Epidermal melanocyte (primary cell): ENCODE data around the gene RNU1-3.
"Not testable (repeated sequence)": the region's sequence is repeated elsewhere in the genome, so short reads cannot be mapped to it uniquely, and the experiment has no call there.

ENCODE experiments used
- DNase-seq: peaks from one replicate; pipeline ENCODE4 v3.0.0; 2011; ENCODE audit warnings: low spot score; ENCODE audit not compliant: insufficient read length

RNU1-3 gene

DNA sequence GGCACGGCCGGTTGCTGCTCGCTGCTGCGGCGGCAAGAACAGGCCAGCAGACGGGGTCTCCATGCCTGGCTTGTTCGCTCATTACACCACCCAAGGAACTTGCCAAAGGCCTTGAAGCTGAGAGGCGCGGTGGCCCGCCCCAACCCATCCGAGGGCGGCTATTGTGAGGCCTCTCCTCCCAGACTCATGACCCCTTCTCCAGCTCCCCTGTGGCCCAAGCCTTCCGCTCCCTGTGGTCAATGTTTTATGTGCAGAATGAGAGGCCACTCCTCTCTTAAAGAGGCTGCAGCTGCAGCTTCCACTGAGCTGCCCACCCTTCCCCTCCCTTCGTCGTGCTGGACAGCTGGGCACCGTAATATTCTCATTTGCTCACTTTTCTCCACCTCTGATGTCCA is 27.6 kb upstream of the RNU1-3 start:
- not testable (repeated sequence) for DNase-seq

DNA sequence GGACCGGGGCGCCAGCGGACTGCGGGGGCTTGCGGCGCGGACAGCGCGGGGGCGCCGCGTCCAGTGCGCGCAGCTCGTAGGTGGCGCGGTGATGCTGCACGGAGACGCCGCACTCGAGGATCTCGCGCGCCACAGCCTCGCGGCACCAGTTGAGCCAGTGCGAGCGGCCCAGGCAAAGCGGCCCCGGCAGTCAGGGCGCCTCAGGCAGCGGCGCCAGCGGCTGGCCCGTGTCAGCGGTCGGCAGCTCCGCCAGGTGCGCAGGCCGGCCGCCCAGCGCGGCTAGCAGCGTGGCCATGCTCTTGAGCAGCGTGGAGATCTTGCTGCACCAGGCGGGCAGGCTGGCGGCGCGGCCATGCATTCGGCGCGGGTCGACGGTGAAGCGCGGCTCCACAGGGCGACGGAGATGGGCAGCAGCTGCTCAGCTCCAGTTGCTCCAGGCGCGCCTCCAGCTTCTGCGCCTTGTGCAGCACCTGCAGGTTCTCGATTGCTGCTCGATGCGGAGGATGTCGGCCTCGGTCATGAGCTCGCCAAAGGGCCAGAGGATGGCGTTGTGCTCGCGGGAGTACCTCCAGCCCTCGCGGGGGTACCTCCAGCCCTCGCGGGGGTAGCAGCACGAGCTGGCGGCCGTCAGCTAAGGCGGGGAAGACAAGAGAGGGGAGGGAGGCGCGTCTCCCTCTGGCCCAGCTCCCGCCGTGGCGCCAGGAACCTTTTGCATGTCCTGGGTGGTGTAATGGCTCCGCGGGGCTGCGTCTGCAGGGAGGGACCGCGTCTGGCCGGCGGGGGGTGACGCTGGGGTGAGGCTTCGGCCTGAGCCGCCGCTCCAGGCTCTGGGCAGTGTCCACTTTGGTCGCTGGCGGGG is 26.9 kb upstream of the RNU1-3 start:
- not testable (repeated sequence) for DNase-seq

DNA sequence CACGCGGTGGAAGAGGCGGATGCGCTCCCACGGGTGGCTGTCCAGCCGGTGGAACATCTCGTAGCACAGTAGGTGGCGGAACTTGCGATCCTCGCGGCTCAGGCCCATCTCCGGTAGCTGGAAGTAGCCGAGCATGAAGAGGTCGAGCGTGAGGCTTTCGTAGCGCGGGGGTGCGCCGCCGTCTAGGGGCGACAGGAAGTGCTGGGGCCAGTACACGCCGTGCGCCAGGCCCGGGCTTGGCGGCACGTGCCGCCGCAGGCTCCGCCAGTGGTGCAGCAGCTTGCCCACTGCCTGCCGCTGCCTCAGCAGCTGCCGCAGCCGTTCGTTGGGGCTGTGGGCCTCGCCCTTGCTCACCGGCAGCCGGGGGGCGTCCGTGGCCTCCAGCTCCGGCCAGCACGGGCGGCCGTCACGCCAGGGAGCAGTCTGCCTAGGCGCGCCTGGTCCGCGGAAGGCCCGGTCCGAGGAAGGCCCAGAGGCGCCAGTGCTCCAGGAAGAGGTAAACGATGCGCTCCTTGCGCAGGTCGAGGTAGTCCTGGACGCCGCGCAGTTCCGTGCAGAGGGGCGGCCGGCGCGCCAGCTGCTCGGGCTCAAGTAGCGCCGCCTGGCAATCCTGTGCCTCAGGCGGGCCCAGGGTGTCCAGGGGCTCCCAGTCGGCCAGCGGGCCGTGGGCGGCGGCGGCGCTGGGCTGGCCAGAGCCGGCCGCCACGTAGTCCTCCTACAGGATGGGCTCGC is 26.1 kb upstream of the RNU1-3 start:
- DNase-seq: not testable (repeated sequence)

DNA sequence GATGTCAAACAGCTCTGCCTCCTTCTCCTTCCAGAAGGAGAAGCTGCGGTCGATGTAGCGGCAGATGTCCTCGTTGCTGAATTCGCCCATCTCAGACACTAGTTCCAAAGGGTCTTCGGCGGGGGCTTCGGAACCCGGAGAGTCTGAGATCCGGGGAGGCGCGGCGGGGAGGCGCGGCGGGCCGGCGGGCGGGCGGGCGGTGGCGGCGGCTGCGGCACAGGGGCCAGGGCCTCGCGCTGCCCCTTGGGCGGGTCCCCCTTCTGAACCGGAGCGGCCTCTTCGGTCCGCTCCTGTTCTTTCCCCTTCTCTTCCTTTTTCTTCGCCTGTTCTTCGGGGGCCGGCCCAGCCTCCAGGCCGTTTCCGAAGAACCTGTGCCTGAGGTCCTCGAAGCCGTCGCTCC is 25.5 kb upstream of the RNU1-3 start:
- DNase-seq: not testable (repeated sequence)

DNA sequence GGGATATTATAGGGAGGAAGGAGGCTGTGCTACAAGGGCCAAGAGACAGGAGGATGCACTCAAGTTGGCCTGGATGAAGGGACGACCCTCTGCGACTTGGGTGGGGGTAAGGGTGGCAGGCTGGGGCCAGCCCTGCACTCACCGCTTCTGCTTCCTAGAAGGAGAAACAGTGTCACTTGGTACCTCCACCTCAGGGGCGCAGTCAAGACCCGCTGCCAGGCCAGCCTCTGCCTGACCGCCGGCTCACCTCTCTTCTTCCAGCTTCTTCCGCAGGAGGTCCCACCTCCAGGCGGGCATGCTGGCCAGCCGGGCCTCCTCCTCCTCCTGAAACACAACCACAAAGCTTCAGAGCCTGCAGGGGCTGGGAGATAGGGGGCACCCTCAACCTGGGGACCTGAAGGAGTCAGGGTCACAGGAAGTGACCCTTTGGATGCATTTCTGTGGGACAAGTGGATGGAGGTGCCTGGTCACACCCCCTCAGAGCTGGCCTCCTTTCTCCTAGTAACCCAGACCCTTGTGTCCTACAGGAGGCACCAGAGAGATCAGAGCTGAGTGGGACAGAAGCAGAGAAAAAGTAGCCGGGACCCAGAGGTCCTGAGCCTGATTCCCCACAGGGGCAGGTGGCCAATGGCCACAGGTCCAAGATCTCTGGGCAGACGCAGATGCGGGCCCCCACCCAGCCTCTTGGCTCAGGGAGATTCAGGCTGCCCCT is 24.4 kb upstream of the RNU1-3 start:
- DNase-seq: not testable (repeated sequence)

DNA sequence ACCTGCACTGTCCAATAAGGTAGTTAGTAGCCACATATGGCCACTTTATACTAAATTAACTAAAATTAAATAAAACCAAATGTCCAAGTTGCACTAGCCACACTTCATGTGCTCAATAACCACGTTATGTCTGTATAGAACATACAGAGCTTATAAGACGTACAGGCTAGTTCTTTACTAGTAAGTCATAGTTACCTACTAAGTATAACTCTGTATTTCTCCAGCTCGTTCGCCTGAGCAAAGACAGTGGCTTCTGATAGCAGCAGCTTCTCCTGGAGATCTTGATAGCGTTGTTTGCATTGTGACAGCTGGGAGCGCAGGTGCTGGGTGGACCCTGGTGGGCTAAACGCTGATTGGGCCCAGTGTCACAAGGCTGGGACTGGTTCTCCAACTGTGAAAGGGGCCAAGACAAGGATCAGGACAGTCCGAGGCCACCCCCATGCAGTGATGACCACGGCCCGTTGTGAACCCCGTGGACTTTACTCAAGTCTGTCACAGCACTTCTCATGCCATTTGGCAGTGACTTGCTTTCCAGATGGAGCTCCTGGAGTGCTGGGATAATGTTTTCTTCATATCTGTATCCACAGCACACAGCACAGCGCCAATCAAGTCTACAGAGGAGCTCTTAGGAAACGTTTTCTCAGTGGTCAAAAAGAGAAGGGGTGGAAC is 20.5 kb upstream of the RNU1-3 start:
- DNase-seq: not testable (repeated sequence)

DNA sequence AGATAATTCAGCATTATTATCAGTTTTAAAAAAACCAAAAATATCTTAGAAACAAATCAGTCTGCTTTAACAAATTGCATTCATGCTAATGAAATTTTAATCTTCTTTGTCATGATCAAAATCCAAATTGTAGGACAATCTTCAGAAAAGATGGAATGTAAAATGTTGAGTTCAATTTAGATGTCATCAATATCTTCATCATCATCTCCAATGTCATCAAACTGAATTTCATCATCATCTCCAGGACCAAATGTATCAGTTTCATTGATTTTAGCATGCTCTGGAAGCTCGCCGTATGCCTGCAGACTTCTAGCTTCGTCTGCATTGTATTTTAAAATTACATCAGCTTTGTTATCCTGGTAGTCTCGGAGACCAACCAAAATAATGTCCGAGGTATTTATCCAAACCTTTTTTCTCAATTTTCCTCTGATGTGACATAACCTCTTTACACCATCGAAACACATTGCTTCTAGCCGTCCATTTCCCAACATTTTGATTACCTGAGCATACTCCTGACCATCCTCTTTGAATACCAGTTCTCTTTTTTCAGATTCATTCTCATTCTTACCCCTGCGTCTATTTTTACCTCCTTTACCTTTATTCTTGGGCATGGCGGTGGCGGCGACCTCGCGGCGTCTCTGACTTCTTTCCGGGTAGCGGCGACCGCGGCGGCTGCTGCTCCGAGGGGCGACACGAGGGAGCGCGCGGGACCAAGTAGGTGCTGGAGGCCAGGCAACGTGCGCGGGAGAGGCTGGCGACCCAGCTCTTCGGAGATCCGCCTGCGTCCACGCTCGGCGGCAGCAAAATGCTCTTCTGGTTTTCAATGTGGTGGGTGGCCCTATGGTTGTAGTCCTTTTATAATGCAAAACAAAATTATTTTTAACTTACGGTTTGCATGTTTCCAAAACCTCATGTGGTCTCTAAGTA is 19.0 kb upstream of the RNU1-3 start:
- not testable (repeated sequence) for DNase-seq

DNA sequence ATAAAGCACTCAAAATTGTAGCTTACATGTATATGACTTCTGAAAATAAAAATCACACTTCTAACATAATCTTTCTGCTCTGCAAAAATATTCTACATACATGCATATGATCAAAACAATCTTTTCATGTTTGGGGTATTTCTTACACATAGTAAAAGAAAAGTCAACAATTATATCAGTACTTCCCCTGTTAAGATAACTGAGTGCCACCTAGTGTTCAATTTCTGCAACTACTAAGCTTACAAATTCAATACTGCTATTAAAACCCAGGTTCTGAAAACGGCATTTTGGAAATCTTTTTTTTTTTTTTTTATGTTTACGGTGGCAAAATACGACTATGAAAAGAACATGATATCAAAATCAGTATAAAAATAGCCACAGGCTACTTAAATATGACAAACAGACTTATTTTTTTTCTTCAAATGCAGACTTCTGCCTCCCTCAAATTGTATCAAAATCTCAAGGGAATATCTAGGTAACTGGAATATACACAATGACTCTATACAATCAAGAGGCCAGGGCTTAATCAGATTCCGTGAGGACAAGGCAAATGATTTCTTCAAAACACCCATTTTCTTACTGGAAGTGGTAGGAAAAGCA is 18.1 kb upstream of the RNU1-3 start:
- DNase-seq: not testable (repeated sequence)

DNA sequence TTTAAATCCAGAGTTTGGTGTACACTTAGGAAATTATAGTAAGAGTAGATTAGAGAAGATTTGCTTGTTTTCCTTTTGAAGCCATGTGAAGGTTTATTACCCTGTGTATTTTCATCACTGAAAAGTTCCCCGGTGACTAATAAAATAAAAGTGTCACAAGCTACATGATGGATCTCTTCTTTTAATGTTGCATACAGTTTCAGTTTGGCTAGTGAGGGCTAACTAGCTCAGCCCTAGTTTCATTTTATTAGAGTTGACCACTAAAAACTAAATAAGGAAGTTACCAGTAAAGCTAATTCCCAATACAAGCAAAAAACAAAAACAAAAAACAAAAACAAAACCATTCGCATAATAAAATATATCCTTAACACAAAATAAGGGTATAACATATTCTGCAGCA is 17.4 kb upstream of the RNU1-3 start:
- not testable (repeated sequence) for DNase-seq

DNA sequence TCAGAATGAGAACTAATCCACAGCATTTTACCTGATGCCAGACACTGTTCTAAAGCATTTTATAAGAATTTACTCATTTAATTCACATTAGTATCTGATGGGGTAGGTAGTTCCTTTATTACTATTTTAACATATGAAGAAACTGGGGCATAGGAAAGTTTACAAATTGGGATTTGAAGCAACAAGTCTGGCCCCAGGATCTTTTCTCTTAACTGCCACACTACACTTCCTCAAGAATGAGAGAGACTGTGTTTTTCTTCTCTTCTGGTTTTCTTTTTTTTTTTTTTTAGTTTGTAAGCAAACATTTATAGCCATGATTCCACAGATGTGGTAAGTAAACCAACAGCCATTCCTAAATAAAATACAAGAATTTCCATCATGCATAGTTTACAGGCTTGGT is 16.1 kb upstream of the RNU1-3 start:
- DNase-seq: not testable (repeated sequence)

DNA sequence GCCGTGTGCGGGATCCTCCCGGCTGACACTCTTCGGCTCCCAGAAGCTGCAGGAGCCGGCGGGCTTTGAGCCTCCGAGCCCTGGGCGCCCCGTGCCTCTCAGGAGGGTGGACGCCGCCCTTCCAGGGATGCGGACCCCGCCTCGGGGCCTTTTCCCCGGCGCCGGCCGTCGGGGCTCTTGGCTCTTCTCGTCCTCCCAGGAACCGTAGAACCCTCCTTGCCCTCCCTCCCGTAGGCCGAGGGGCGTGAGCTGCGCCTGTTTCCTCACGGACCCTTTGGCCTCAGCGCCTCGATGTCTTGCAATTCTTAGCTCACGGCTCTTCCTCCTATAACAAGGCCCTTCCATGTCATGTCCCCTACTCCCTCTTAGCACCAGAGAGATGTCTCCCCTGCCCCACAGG is 13.6 kb upstream of the RNU1-3 start:
- DNase-seq: not testable (repeated sequence)

DNA sequence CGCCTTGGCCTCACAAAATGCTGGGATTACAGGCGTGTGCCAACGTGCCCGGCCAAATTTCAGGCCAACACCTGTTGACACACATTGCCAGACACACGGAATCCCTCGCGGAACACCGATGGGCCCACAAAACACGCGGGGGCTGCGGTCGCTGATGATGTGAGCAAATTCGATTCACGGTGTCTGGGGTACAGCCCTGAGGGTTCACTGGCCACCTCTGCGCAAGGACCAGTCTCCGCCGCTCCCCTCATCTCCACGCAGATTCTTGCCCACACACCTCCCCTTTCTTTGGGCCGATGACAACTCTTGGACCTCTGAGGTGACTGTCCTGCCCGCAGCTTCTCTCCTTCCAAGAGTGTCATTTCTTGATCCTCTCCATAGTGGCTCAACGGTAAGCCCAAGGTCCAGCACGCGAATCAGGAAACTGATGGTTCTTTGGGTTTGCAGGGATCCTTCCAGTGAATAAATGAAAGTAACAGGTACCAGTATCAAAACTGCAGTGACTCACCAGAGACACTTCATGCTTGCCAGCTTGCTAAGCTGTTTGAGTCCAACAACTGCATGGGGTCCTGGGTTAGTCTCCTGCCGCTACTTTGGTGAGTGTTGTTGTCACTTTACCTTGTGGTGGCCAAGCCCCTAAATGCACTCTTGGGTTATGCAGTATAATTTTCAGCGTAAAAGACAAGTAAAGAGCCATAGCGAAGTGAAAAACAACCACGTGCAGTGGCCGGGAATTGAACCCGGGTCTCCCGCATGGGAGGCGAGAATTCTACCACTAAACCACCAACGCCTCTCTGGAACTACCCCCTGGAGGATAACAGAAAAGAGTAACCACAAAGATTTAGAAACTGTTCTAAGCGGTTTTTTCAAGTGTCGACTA is 11.0 kb upstream of the RNU1-3 start:
- peak; percentile 41 for DNase-seq

DNA sequence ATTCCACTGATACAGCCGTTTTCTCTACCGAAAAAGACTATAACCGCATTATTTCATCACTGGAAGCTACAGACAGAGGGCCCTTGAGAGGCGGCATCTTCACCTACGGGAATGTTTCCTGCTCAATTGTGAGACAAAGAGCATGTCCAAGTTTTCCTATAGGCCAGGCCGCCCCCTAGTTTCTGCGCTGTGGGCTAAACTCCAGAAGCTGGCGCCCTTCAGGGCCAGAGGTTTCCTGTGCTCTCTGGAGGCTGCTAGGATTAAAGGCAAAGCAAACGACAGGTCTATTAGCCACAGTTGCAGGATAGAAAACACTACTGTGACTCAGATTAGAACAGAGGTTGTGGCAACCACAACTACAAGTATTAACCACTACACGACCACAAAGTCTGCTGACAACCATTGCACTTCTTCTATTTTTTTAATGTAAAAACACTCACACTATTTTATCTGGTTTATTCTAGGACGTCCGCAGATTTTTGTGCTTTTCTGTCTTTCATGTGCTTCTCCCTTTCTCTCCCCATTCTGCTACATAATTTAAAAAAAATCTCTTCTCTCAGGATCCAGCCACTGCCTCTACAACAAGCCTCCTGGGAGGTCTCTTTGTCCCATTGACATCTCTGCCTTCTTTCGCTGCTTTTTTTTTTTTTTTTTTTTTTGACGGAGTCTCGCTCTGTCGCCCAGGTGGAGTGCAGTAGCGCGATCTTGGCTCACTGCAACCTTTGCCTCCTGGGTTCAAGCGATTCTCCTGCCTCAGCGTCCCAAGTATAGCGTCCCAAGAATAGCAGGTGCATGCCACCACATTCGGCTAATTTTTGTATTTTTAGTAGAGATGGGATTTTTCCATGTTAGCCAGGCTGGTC is 10.1 kb upstream of the RNU1-3 start:
- DNase-seq: not testable (repeated sequence)

DNA sequence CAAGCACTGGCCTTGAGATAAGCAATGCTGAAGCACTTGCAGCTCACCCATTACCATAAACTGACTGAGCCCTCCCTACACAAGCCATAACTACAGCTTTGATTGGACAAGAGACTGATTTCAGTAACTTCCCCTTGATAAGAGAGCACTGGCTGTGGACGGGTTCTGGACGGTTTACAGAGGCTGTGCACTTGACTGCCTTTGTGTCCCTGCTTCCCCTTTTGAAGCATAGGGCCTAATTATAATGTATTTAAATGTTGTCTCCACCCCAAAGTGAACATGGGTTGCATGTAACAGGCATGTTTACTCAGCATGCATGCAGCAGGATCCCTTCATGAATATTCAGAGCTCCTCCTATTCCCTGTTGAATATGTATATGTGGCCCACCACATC is 8.4 kb upstream of the RNU1-3 start:
- DNase-seq: not testable (repeated sequence)

DNA sequence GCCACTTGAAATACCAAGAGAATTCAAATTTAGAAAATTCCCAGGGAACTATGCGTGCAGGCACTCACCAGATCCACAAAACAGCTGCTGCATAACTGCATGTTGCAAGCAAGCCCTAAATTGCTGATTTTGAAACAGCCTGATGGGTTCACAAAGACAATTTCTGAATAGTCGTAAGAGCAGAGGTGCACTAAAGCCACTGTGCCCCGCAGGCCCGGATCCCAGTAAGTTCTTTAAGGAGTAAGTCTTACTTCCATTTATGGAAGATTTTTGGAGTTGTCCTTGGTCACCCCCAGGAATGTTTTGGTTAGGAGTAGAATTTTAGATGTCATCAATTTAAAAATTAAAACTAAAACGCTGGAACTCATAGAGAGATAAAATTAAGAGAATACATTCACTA is 7.2 kb upstream of the RNU1-3 start:
- DNase-seq: not testable (repeated sequence)

DNA sequence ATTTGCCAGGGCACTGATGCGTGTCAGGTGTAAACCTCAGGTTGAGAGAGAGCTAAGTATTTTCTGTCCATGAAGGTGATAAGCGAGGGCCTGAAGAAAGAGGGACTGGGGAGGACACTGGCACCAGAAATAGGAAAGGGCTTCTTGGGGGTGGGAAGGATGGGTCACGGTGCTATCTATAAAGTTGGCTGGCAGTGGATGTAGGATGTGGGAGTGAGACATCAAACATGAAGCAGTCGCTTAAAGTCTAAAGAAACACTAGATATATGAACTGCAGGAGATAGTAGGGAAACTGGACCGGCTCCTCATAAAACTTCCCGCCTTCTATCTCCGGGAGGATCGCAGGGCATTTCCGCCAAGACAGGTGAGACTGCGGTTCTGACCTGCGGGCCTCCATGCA is 912 bp downstream of the RNU1-3 start:
- not testable (repeated sequence) for DNase-seq

DNA sequence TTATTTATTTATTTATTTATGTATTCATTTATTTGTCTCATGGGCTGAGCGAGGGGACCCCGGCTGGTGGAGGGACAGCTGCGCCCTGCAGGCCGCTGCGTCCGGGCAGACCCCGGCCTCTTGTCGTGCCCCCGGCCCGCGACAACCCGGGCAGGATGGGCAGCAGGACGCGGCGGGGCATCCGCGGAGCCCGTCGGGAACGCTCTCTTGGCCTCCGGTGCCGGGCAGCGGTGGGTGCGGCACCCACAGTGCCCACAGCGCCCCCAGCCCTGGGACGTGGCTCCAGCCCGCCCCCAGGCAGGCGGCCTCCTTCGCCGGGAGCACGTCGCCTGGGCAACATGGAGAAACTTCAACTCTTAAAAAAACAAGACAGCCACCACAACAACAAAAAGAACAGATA is 8.5 kb downstream of the RNU1-3 start:
- DNase-seq: not testable (repeated sequence)
